ENCODE measurements around the gene ETV5. TPM values are rescaled to one million over a fixed set of nuclear protein-coding genes. Genes with fewer than 3 reads are reported as not detected.
A peak's percentile ranks its signal among the peaks of the same experiment; 100 is the strongest.

ETV5 gene
- total and polyA plus RNA-seq, 9 of the 15 experiments (the other 6 are each of a cell fraction or from before 2014, with no cell fraction given): 9.2 to 25.9 (median 15.9) TPM

DNA sequence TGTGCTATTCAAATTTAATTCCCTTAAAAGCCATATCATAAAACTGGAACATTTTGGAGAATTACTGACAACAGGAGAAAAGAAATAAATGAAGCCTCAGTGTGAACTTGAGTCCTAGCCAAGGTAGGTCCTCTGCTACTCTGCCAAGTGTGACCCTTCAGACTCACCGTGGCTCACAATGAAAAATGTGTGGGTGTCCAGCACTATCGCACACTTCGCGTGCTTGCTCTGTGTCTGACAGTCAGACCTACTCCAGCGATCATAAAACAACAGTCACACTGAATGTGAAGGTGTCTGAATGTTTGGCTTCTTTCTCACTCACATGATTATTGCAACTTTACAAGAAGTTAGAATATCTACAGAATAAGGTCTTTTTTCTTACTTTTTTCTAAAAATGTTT is 105.3 kb downstream of the ETV5 start:
- no TSS peak for BruUV-seq (replicated peaks)
- H3K36me3 ChIP-seq (ENCODE audit: control insufficient read depth, insufficient read depth, low read length): no peaks in the 10 kb centered on the region
- H3K4me3 ChIP-seq: no peak overlapping the region
- no peak for DNase-seq (ENCODE audit: extremely low read depth in 1 of 4, low spot score in 3 of 4)
- H3K9me1 ChIP-seq (ENCODE audit: control insufficient read depth, insufficient read depth, low read length): no peaks in the 10 kb centered on the region
- in situ Hi-C loops (cut with MboI): no loop called here
- no peaks in the 10 kb centered on the region for H3K4me1 ChIP-seq (replicated peaks in 1 of 2; ENCODE audit: control insufficient read depth in 2 of 2, insufficient read depth in 2 of 2, low read length in 2 of 2)
- H2AFZ ChIP-seq (ENCODE audit: low read depth, low read length): no peak overlapping the region
- intact Hi-C loops (cut with micrococcal nuclease): loop anchor here (1.0 to 5.0 kb wide), 2 partner anchors 104 to 239 kb away; partner anchors contain the start of gene ETV5
- WGBS (ENCODE audit: insufficient coverage, low coverage, missing lambda C conversion rate): 4% methylated on average over 5 of the region's 5 CpGs
- H3K9me3 ChIP-seq (replicated peaks; ENCODE audit: control insufficient read depth, insufficient read depth, low read depth, low read length): no peaks in the 10 kb centered on the region
- H3K27ac ChIP-seq (ENCODE audit: extremely low read depth, low read depth, low read length): no peak overlapping the region
- H3K79me2 ChIP-seq (ENCODE audit: control insufficient read depth, insufficient read depth, low read length): no peaks in the 10 kb centered on the region
- ChIA-PET POLR2A (no interaction called here), CTCF (ENCODE audit: low intra/inter-chr PET ratio) (no interaction called here)
- no peak for FAIRE-seq
- H3K4me2 ChIP-seq (ENCODE audit: insufficient read depth, low read length): no peak overlapping the region
- H3K9ac ChIP-seq (ENCODE audit: insufficient read depth in 1 of 2, low read depth in 2 of 2, low read length in 2 of 2): no peak overlapping the region
- peaks cover 0 to 3% of the 10 kb centered on the region in 2 experiments; a peak in 3 of 5 replicates for H3K27me3 ChIP-seq (ENCODE audit: control insufficient read depth in 2 of 2, insufficient read depth in 2 of 2, low read length in 2 of 2)
- H4K20me1 ChIP-seq (replicated peaks; ENCODE audit: control insufficient read depth, insufficient read depth, low read length): no peaks in the 10 kb centered on the region
- ATAC-seq: peak; percentile 34; the same call in 1 of the 3 replicates
- TF ChIP-seq SREBF1 (IDR thresholded peaks at IDR 0.05; ENCODE audit: borderline replicate concordance, low read depth, low read length): no peak
- TF ChIP-seq HMG20A (CRISPR knock-in tag; conservative IDR thresholded peaks at IDR 0.05): no peak
- no peak for TF ChIP-seq ZNF3 (CRISPR knock-in tag; IDR thresholded peaks at IDR 0.05)
- no peak for TF ChIP-seq MIER1 (IDR thresholded peaks at IDR 0.05; ENCODE audit: low read depth)
- TF ChIP-seq, protein P1, sequence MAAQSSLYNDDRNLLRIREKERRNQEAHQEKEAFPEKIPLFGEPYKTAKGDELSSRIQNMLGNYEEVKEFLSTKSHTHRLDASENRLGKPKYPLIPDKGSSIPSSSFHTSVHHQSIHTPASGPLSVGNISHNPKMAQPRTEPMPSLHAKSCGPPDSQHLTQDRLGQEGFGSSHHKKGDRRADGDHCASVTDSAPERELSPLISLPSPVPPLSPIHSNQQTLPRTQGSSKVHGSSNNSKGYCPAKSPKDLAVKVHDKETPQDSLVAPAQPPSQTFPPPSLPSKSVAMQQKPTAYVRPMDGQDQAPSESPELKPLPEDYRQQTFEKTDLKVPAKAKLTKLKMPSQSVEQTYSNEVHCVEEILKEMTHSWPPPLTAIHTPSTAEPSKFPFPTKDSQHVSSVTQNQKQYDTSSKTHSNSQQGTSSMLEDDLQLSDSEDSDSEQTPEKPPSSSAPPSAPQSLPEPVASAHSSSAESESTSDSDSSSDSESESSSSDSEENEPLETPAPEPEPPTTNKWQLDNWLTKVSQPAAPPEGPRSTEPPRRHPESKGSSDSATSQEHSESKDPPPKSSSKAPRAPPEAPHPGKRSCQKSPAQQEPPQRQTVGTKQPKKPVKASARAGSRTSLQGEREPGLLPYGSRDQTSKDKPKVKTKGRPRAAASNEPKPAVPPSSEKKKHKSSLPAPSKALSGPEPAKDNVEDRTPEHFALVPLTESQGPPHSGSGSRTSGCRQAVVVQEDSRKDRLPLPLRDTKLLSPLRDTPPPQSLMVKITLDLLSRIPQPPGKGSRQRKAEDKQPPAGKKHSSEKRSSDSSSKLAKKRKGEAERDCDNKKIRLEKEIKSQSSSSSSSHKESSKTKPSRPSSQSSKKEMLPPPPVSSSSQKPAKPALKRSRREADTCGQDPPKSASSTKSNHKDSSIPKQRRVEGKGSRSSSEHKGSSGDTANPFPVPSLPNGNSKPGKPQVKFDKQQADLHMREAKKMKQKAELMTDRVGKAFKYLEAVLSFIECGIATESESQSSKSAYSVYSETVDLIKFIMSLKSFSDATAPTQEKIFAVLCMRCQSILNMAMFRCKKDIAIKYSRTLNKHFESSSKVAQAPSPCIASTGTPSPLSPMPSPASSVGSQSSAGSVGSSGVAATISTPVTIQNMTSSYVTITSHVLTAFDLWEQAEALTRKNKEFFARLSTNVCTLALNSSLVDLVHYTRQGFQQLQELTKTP (IDR thresholded peaks at IDR 0.05; ENCODE audit: low read depth in 1 of 2, partially characterized antibody in 2 of 2): no peak
- TF ChIP-seq, protein P2, sequence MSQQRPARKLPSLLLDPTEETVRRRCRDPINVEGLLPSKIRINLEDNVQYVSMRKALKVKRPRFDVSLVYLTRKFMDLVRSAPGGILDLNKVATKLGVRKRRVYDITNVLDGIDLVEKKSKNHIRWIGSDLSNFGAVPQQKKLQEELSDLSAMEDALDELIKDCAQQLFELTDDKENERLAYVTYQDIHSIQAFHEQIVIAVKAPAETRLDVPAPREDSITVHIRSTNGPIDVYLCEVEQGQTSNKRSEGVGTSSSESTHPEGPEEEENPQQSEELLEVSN (IDR thresholded peaks at IDR 0.05; ENCODE audit: borderline replicate concordance in 1 of 2, extremely low read depth in 1 of 2, insufficient read depth in 1 of 2, insufficient read length in 1 of 2, low read depth in 1 of 2, low read length in 1 of 2, poor library complexity in 1 of 2, severe bottlenecking in 1 of 2): no peak
- no peak for TF ChIP-seq ETS2 (tag; IDR thresholded peaks at IDR 0.05; ENCODE audit: borderline replicate concordance, poor library complexity, severe bottlenecking)
- no peak for TF ChIP-seq ZNF282 (CRISPR knock-in tag; IDR thresholded peaks at IDR 0.05)
- TF ChIP-seq MTA1 (IDR thresholded peaks at IDR 0.05; ENCODE audit: borderline replicate concordance): no peak
- TF ChIP-seq, protein P3, sequence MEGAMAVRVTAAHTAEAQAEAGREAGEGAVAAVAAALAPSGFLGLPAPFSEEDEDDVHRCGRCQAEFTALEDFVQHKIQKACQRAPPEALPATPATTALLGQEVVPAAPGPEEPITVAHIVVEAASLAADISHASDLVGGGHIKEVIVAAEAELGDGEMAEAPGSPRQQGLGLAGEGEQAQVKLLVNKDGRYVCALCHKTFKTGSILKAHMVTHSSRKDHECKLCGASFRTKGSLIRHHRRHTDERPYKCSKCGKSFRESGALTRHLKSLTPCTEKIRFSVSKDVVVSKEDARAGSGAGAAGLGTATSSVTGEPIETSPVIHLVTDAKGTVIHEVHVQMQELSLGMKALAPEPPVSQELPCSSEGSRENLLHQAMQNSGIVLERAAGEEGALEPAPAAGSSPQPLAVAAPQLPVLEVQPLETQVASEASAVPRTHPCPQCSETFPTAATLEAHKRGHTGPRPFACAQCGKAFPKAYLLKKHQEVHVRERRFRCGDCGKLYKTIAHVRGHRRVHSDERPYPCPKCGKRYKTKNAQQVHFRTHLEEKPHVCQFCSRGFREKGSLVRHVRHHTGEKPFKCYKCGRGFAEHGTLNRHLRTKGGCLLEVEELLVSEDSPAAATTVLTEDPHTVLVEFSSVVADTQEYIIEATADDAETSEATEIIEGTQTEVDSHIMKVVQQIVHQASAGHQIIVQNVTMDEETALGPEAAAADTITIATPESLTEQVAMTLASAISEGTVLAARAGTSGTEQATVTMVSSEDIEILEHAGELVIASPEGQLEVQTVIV (CRISPR knock-in tag; IDR thresholded peaks at IDR 0.05; ENCODE audit: borderline replicate concordance): no peak
- no peak for TF ChIP-seq CHCHD3 (CRISPR knock-in tag; IDR thresholded peaks at IDR 0.05)
- TF ChIP-seq, protein P4, sequence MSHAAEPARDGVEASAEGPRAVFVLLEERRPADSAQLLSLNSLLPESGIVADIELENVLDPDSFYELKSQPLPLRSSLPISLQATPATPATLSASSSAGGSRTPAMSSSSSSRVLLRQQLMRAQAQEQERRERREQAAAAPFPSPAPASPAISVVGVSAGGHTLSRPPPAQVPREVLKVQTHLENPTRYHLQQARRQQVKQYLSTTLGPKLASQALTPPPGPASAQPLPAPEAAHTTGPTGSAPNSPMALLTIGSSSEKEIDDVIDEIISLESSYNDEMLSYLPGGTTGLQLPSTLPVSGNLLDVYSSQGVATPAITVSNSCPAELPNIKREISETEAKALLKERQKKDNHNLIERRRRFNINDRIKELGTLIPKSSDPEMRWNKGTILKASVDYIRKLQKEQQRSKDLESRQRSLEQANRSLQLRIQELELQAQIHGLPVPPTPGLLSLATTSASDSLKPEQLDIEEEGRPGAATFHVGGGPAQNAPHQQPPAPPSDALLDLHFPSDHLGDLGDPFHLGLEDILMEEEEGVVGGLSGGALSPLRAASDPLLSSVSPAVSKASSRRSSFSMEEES (CRISPR knock-in tag; IDR thresholded peaks at IDR 0.05): no peak
- no peak for TF ChIP-seq PHF8 (IDR thresholded peaks at IDR 0.05; ENCODE audit: borderline replicate concordance, low read length)

Measured in K562 (cell line).